ENCODE measurements around the gene CTIF. TPM values are rescaled to one million over a fixed set of nuclear protein-coding genes. Genes with fewer than 3 reads are reported as not detected.
A peak's percentile ranks its signal among the peaks of the same experiment; 100 is the strongest.

Gene CTIF
- total and polyA plus RNA-seq, 2 experiments from 2014 or later, result 8.6 to 14.4 TPM

- TF ChIP-seq POLR2AphosphoS5 (IDR thresholded peaks at IDR 0.05; ENCODE audit: low read depth) (no peak), JUNB (IDR thresholded peaks at IDR 0.05; ENCODE audit: unreplicated experiment) (no peak), ETS1 (IDR thresholded peaks at IDR 0.05) (no peak)
Observed at GRCh38 chr18:48841381-48842258, 302.8 kb downstream of the CTIF start (continued).

GRCh38 chr18:48842259-48843061 is 303.6 kb downstream of the CTIF start:
- Mint-ChIP-seq H3K4me3 (peak overlapping the region; percentile 26; the same call in 1 of the 3 replicates), H3K36me3 (ENCODE audit: low read depth) (peaks cover 3% of the 10 kb centered on the region; the same call in 2 of the 3 replicates), H3K27me3 (ENCODE audit: insufficient read depth, low read depth, poor library complexity) (peaks cover 5% of the 10 kb centered on the region), H3K27ac (peak overlapping the region; percentile 58; the same call in 1 of the 2 replicates), H3K9me3 (no peaks in the 10 kb centered on the region), H3K4me1 (peaks cover 29% of the 10 kb centered on the region)
- no peak for TF ChIP-seq ZNF114 (CRISPR knock-in tag; IDR thresholded peaks at IDR 0.05)
- TF ChIP-seq EZH2phosphoT487 (IDR thresholded peaks at IDR 0.05; ENCODE audit: unreplicated experiment), result no peak
- no peak for TF ChIP-seq CTCF (conservative IDR thresholded peaks at IDR 0.05; ENCODE audit: low read depth in 2 of 2)
- no peak for TF ChIP-seq ZNF462 (CRISPR knock-in tag; IDR thresholded peaks at IDR 0.05)
- TF ChIP-seq POLR2AphosphoS5 (IDR thresholded peaks at IDR 0.05; ENCODE audit: low read depth), result no peak
- TF ChIP-seq CREB1 (CRISPR knock-in tag; IDR thresholded peaks at IDR 0.05; ENCODE audit: low read depth), result no peak
- no peak for TF ChIP-seq ETS1 (IDR thresholded peaks at IDR 0.05)
- no peak for TF ChIP-seq EZH2 (IDR thresholded peaks at IDR 0.05; ENCODE audit: low read depth, unreplicated experiment)
- no peak for TF ChIP-seq NANOG (IDR thresholded peaks at IDR 0.05; ENCODE audit: borderline replicate concordance)
- DNase-seq (ENCODE audit: low spot score), result no peak
- no peaks in the 10 kb centered on the region for H3K79me2 ChIP-seq (replicated peaks; ENCODE audit: insufficient read depth)
- H3K36me3 ChIP-seq (ENCODE audit: insufficient read depth), result no peaks in the 10 kb centered on the region
- no peak overlapping the region for H2AFZ ChIP-seq
- H4K20me1 ChIP-seq (replicated peaks; ENCODE audit: insufficient read depth), result no peaks in the 10 kb centered on the region
- ATAC-seq, result peak; percentile 41
- H3K4me3 ChIP-seq, result no peak overlapping the region
- no peak overlapping the region for H3K4me2 ChIP-seq
- H3K4me1 ChIP-seq (ENCODE audit: insufficient read depth), result peaks cover 5% of the 10 kb centered on the region; the same call in 1 of the 2 replicates
- H3F3A ChIP-seq (replicated peaks; ENCODE audit: low read depth), result no peaks in the 10 kb centered on the region
- no peak overlapping the region for H3K27ac ChIP-seq (ENCODE audit: low read depth)
- H3K9me2 ChIP-seq (ENCODE audit: insufficient read depth), result peaks cover 9% of the 10 kb centered on the region
- no peaks in the 10 kb centered on the region for H3K27me3 ChIP-seq (ENCODE audit: insufficient read depth)
